Hepatocyte (in vitro differentiated cells): ENCODE data around the gene FSTL1. TPM values are rescaled to one million over a fixed set of nuclear protein-coding genes. Genes with fewer than 3 reads are reported as not detected.

Experiments
- DNase-seq: peaks from one replicate; pipeline ENCODE4 v3.0.0-alpha.2; 2016; ENCODE audit warnings: low spot score
- H2AFZ ChIP-seq: fragments of 200-600 bp; sonication (generic); 2 replicates; pipeline ENCODE4 v1.6.0; 2016; ENCODE audit warnings: antibody characterized with exemption, mild to moderate bottlenecking
- H3K27ac ChIP-seq: fragments of 200-600 bp; sonication (generic); 2 replicates; pipeline ENCODE4 v1.5.1; 2016; ENCODE audit warnings: mild to moderate bottlenecking
- H3K27me3 ChIP-seq: fragments of 200-600 bp; sonication (generic); 2 replicates; pipeline ENCODE4 v1.6.1; 2016
- H3K36me3 ChIP-seq: fragments of 200-600 bp; sonication (generic); replicated peaks from 2 replicates; pipeline ENCODE4 v1.5.1; 2016; ENCODE audit warnings: low read depth; ENCODE audit not compliant: insufficient read depth
- H3K4me1 ChIP-seq: fragments of 200-600 bp; sonication (generic); 2 replicates; pipeline ENCODE4 v1.5.1; 2016; ENCODE audit warnings: mild to moderate bottlenecking, moderate library complexity; ENCODE audit not compliant: insufficient read depth
- H3K4me2 ChIP-seq: fragments of 200-600 bp; sonication (generic); 2 replicates; pipeline ENCODE4 v1.6.0; 2016
- H3K4me3 ChIP-seq: fragments of 200-600 bp; sonication (generic); 2 replicates; pipeline ENCODE4 v1.5.1; 2016; ENCODE audit warnings: mild to moderate bottlenecking
- H3K79me2 ChIP-seq: fragments of 200-600 bp; sonication (generic); 2 replicates; pipeline ENCODE4 v1.6.0; 2017; ENCODE audit warnings: mild to moderate bottlenecking
- H3K9me2 ChIP-seq: fragments of 200-600 bp; sonication (generic); replicated peaks from 2 replicates; pipeline ENCODE4 v1.6.0; 2017; ENCODE audit warnings: mild to moderate bottlenecking; ENCODE audit not compliant: insufficient read depth
- H3K9me3 ChIP-seq: fragments of 200-600 bp; sonication (generic); 2 replicates; pipeline ENCODE4 v1.5.1; 2016; ENCODE audit warnings: low read depth, mild to moderate bottlenecking
- H4K20me1 ChIP-seq: fragments of 200-600 bp; sonication (generic); 2 replicates; pipeline ENCODE4 v1.6.0; 2016; ENCODE audit warnings: mild to moderate bottlenecking; ENCODE audit not compliant: insufficient read depth, poor library complexity, severe bottlenecking
- EZH2 ChIP-seq: fragments of 200-600 bp; sonication (generic); IDR thresholded peaks from 2 replicates; pipeline ENCODE4 v1.6.1; 2016; ENCODE audit warnings: antibody characterized with exemption, mild to moderate bottlenecking, borderline replicate concordance
- EZH2phosphoT487 ChIP-seq: fragments of 200-600 bp; sonication (generic); IDR thresholded peaks from one replicate; pipeline ENCODE4 v1.6.1; 2018; ENCODE audit warnings: antibody characterized with exemption, mild to moderate bottlenecking, low read depth, moderate library complexity; ENCODE audit not compliant: unreplicated experiment, severe bottlenecking
- WGBS: methylation state at CpG from one replicate; pipeline ENCODE4 v1.1.6; 2016; ENCODE audit warnings: low lambda C conversion rate; ENCODE audit errors: missing lambda C conversion rate; 5-methylcytosine and 5-hydroxymethylcytosine counted together
- polyA plus RNA-seq: library from polyadenylated mRNA; unstranded; fragments of >200 nt; fragmentation: Nextera tagmentation; extraction: Ambion mirVana; gene quantifications from 2 replicates; pipeline ENCODE4 v1.2.1, GENCODE V29; 2016
- total RNA-seq: library from RNA; depleted of rRNA; stranded (reverse); fragments of >200 nt; gene quantifications from 2 replicates; pipeline ENCODE4 v1.2.3, GENCODE V29; 2014
- TF ChIP-seq, protein P1 (sequence below): fragments of 200-600 bp; sonication (generic); IDR thresholded peaks from 2 replicates; pipeline ENCODE4 v1.5.1; 2016; ENCODE audit warnings: antibody characterized with exemption, mild to moderate bottlenecking; ENCODE audit not compliant: poor library complexity

FSTL1 gene
- total and polyA plus RNA-seq, 2 experiments from 2014 or later, result 195 to 390 TPM

GRCh38 chr3:120420928-120421551 lies 29.8 kb downstream of the FSTL1 start:
- TF ChIP-seq, protein P1, sequence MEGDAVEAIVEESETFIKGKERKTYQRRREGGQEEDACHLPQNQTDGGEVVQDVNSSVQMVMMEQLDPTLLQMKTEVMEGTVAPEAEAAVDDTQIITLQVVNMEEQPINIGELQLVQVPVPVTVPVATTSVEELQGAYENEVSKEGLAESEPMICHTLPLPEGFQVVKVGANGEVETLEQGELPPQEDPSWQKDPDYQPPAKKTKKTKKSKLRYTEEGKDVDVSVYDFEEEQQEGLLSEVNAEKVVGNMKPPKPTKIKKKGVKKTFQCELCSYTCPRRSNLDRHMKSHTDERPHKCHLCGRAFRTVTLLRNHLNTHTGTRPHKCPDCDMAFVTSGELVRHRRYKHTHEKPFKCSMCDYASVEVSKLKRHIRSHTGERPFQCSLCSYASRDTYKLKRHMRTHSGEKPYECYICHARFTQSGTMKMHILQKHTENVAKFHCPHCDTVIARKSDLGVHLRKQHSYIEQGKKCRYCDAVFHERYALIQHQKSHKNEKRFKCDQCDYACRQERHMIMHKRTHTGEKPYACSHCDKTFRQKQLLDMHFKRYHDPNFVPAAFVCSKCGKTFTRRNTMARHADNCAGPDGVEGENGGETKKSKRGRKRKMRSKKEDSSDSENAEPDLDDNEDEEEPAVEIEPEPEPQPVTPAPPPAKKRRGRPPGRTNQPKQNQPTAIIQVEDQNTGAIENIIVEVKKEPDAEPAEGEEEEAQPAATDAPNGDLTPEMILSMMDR, result peak; percentile 37
- TF ChIP-seq EZH2phosphoT487 (no peak), EZH2 (no peak)
- peaks cover 17% of the 10 kb centered on the region for H3K4me1 ChIP-seq
- H3K27me3 ChIP-seq, result no peaks in the 10 kb centered on the region
- WGBS, result 53% methylated on average over 6 of the region's 6 CpGs
- no peaks in the 10 kb centered on the region for H4K20me1 ChIP-seq
- H3K27ac ChIP-seq, result peak overlapping the region; percentile 80
- H3K4me2 ChIP-seq, result peak overlapping the region; percentile 3
- no peaks in the 10 kb centered on the region for H3K36me3 ChIP-seq
- DNase-seq, result peak; percentile 65
- H3K4me3 ChIP-seq, result no peak overlapping the region
- H2AFZ ChIP-seq, result no peak overlapping the region
- H3K9me3 ChIP-seq, result no peaks in the 10 kb centered on the region
- H3K79me2 ChIP-seq, result peaks cover 14% of the 10 kb centered on the region
- H3K9me2 ChIP-seq, result no peaks in the 10 kb centered on the region

- no peaks in the 10 kb centered on the region for H3K27me3 ChIP-seq
- no peak overlapping the region for H3K4me3 ChIP-seq
- H4K20me1 ChIP-seq, result no peaks in the 10 kb centered on the region
- no peaks in the 10 kb centered on the region for H3K9me2 ChIP-seq
- H2AFZ ChIP-seq, result no peak overlapping the region
- H3K79me2 ChIP-seq, result peaks cover 14% of the 10 kb centered on the region
- no peaks in the 10 kb centered on the region for H3K36me3 ChIP-seq
- peak overlapping the region; percentile 80 for H3K27ac ChIP-seq
- H3K4me2 ChIP-seq, result no peak overlapping the region
- TF ChIP-seq, protein P1, result no peak
- TF ChIP-seq EZH2phosphoT487 (no peak), EZH2 (no peak)
- DNase-seq, result no peak
- H3K4me1 ChIP-seq, result peaks cover 13% of the 10 kb centered on the region
- no peaks in the 10 kb centered on the region for H3K9me3 ChIP-seq
- 79% methylated on average over 3 of the region's 3 CpGs for WGBS
Observed at GRCh38 chr3:120420360-120420759, 30.4 kb downstream of the FSTL1 start.

- no peak overlapping the region for H3K4me2 ChIP-seq
- peaks cover 14% of the 10 kb centered on the region for H3K79me2 ChIP-seq
- 92% methylated on average over 3 of the region's 3 CpGs for WGBS
- no peaks in the 10 kb centered on the region for H3K9me2 ChIP-seq
- H3K27ac ChIP-seq, result peak overlapping the region; percentile 80
- H3K36me3 ChIP-seq, result no peaks in the 10 kb centered on the region
- DNase-seq, result no peak
- no peak overlapping the region for H3K4me3 ChIP-seq
- H2AFZ ChIP-seq, result no peak overlapping the region
- H3K4me1 ChIP-seq, result peaks cover 12% of the 10 kb centered on the region
- no peaks in the 10 kb centered on the region for H4K20me1 ChIP-seq
- no peaks in the 10 kb centered on the region for H3K27me3 ChIP-seq
- TF ChIP-seq EZH2phosphoT487, result no peak
- TF ChIP-seq EZH2, result no peak
- H3K9me3 ChIP-seq, result no peaks in the 10 kb centered on the region
Observed at GRCh38 chr3:120419797-120420196, 31.0 kb downstream of the FSTL1 start.

GRCh38 chr3:120418866-120419490 lies 31.8 kb downstream of the FSTL1 start:
- no peaks in the 10 kb centered on the region for H4K20me1 ChIP-seq
- peaks cover 12% of the 10 kb centered on the region for H3K4me1 ChIP-seq
- no peaks in the 10 kb centered on the region for H3K9me2 ChIP-seq
- H3K79me2 ChIP-seq, result peaks cover 12% of the 10 kb centered on the region
- DNase-seq, result peak; percentile 77
- TF ChIP-seq, protein P1, result peak; percentile 64
- TF ChIP-seq EZH2, result no peak
- no peaks in the 10 kb centered on the region for H3K36me3 ChIP-seq
- no peaks in the 10 kb centered on the region for H3K9me3 ChIP-seq
- H3K27me3 ChIP-seq, result no peaks in the 10 kb centered on the region
- peak overlapping the region; percentile 58 for H3K27ac ChIP-seq
- H3K4me3 ChIP-seq, result no peak overlapping the region
- WGBS, result 23% methylated on average over 6 of the region's 6 CpGs
- H2AFZ ChIP-seq, result no peak overlapping the region
- H3K4me2 ChIP-seq, result peak overlapping the region; percentile 62
